Gastrocnemius medialis (tissue), 4 donors: ENCODE data around the gene RNU1-4.
"Not testable (repeated sequence)": the region's sequence is repeated elsewhere in the genome, so short reads cannot be mapped to it uniquely, and the experiment has no call there.

ENCODE experiments used
- CTCF ChIP-seq, 5 experiments: fragments of 450-650 bp in 3 of 5; fragments of 200-600 bp in 2 of 5; sonication (generic) in 2 of 5; IDR thresholded peaks in 4 of 5; conservative IDR thresholded peaks in 1 of 5; 1 replicate in 4 of 5; 2 replicates in 1 of 5; pipeline ENCODE4 v1.5.1; 2016 to 2019; ENCODE audit warnings: antibody characterized with exemption in 5 of 5, mild to moderate bottlenecking in 3 of 5, moderate library complexity in 3 of 5
- POLR2A ChIP-seq, 2 donors: fragments of 450-650 bp; IDR thresholded peaks; one replicate each; pipeline ENCODE4 v1.6.1; 2017; ENCODE audit warnings: antibody characterized with exemption in 2 of 2, mild to moderate bottlenecking in 2 of 2, moderate library complexity in 2 of 2

- not testable (repeated sequence) for TF ChIP-seq POLR2A (IDR thresholded peaks at IDR 0.05); CTCF (IDR thresholded peaks at IDR 0.05 in 4 of 5, conservative IDR thresholded peaks at IDR 0.05 in 1 of 5)
Measured at GRCh38 chr1:16713480-16713879, 26.8 kb upstream of the RNU1-4 start.
